NB4 (cell line): ENCODE measurements around the gene CD14.
"Not testable (repeated sequence)": the region's sequence is repeated elsewhere in the genome, so short reads cannot be mapped to it uniquely, and the experiment has no call there.

Experiments used
- DNase-seq: peaks from one replicate; pipeline ENCODE4 v3.0.0; 2010; ENCODE audit warnings: low read depth
- H3K4me3 ChIP-seq: one replicate; pipeline ENCODE4 v1.5.1; 2011; ENCODE audit warnings: mild to moderate bottlenecking, low read depth, low read length, moderate library complexity
- CTCF ChIP-seq: IDR thresholded peaks from one replicate; pipeline ENCODE4 v1.5.1; 2012; ENCODE audit warnings: low read depth, low read length
- MYC ChIP-seq: IDR thresholded peaks from 2 replicates; pipeline ENCODE4 v1.6.1; 2011; ENCODE audit warnings: low read depth, low read length
- POLR2A ChIP-seq: IDR thresholded peaks from 2 replicates; pipeline ENCODE4 v1.6.1; 2011; ENCODE audit warnings: mild to moderate bottlenecking; ENCODE audit not compliant: insufficient read length; ENCODE audit errors: extremely low read depth
- TF ChIP-seq, protein P1 (sequence below): IDR thresholded peaks from 2 replicates; pipeline ENCODE4 v1.6.1; 2011; ENCODE audit warnings: low read depth, low read length

The CD14 gene

GRCh38 chr5:140664030-140664358 is 31.0 kb upstream of the CD14 start:
- peak overlapping the region; percentile 99 for H3K4me3 ChIP-seq
- no peak for DNase-seq
- no peak for TF ChIP-seq CTCF
- no peak for TF ChIP-seq POLR2A
- TF ChIP-seq, protein P1, sequence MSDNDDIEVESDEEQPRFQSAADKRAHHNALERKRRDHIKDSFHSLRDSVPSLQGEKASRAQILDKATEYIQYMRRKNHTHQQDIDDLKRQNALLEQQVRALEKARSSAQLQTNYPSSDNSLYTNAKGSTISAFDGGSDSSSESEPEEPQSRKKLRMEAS, result no peak
- no peak for TF ChIP-seq MYC

DNA sequence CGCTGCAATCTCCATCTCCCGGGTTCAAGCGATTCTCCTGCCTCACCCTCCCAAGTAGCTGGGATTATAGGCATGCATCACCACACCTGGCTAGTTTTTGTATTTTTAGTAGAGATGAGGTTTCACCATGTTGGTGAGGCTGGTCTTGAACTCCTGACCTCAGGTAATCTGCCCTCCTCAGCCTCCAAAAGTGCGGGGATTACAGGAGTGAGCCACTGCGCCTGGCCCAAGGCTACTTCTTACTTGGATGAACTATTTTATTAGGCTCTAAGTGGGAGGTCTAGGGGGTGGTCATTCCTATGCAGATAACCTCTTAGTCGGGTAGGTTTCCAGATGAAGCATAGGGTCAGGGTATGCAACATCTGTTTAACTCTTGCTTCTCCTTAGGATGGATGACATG is 27.4 kb upstream of the CD14 start:
- not testable (repeated sequence) for H3K4me3 ChIP-seq, DNase-seq

GRCh38 chr5:140658870-140659269 is 25.9 kb upstream of the CD14 start:
- DNase-seq, result no peak
- H3K4me3 ChIP-seq, result no peak overlapping the region
- TF ChIP-seq, protein P1, result no peak

DNA sequence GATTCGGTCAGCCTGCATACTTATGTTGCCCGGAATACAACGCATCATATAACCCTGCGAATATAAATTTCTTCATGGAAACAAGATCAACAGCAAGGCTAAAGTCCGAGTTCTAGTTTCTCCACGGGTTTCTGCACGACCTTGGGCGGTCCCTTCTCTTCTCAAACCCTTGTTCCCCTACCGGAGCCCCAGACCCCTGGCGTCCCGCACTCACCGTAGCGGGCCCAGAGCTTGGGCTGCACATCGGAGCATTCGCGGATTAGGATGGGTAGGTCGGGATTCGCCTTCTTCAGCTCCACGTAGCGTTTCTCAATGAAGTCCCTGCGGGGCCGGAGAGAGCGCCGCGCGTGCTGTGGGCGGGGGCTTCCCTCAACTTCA is 14.1 kb upstream of the CD14 start:
- no peak for DNase-seq
- TF ChIP-seq, protein P1, result no peak
- TF ChIP-seq POLR2A (no peak), CTCF (no peak), MYC (no peak)

DNA sequence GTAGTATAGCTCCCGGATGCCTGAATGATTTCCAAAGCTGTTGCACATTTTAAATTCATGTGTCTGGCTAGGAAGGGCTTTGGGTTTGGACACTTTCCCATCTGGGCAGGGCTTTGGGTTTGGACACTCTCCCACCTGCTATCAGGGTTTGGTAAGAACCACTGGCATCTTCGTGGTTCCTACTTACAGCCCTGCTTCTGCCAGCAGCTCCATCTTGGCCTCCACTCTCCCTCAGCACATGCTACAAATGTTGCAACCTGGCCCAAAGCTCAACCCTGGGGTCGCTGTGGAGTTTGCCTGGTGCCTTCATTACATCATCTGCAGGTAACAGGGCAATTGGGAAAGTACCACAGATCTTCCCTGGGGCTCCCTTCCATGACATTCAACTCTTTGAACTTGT is 9.7 kb upstream of the CD14 start:
- TF ChIP-seq MYC (no peak), POLR2A (no peak), CTCF (no peak)
- TF ChIP-seq, protein P1, result no peak

More for the DNA sequence above, 14.1 kb upstream of the CD14 start:
- peak overlapping the region; percentile 98 for H3K4me3 ChIP-seq

DNA sequence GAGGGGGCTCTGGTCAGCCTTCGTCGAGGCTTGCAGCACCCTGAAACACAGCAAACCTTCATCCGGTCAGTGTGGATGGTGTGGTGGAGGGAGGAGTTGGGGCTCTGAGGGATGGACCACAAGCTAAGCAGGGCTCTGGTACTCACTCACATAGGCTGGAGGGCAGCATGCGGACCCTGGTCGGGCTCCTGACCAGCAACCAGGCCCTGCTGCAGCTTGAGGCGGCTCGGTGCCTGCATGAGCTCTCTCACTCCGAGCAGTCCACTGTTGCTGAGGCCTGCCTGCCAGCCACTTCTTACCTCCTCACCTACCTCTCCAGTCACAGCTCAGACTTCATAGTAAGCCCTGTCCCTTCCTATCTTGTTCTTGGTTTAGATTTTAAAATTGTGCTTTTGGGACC is 8.7 kb upstream of the CD14 start:
- H3K4me3 ChIP-seq, result no peak overlapping the region
- no peak for DNase-seq

More for the DNA sequence above, 9.7 kb upstream of the CD14 start:
- no peak overlapping the region for H3K4me3 ChIP-seq
- DNase-seq, result no peak

More for the DNA sequence above, 8.7 kb upstream of the CD14 start:
- TF ChIP-seq POLR2A (no peak), MYC (no peak), CTCF (no peak)
- TF ChIP-seq, protein P1, result no peak
